K562 (cell line): ENCODE results near the gene SLC25A10. TPM values are rescaled to one million over a fixed set of nuclear protein-coding genes. Genes with fewer than 3 reads are reported as not detected.

Experiments used
- CBFA2T2 ChIP-seq: fragments of 450-650 bp; conservative IDR thresholded peaks from 2 replicates; pipeline ENCODE4 v1.6.1; 2017; ENCODE audit warnings: mild to moderate bottlenecking
- CREB5 ChIP-seq: fragments of 250-450 bp; sonication (Bioruptor Pico); IDR thresholded peaks from 2 replicates; pipeline ENCODE4 v1.5.0; 2020; ENCODE audit warnings: mild to moderate bottlenecking
- EZH2 ChIP-seq: IDR thresholded peaks from 2 replicates; pipeline ENCODE4 v1.6.1; 2012; ENCODE audit warnings: low read depth, mild to moderate bottlenecking, inconsistent platforms, low read length, borderline replicate concordance
- HMG20B ChIP-seq: fragments of 250-450 bp; sonication (Bioruptor Pico); IDR thresholded peaks from 2 replicates; pipeline ENCODE4 v1.5.0; 2021; ENCODE audit warnings: mild to moderate bottlenecking
- HNRNPUL1 ChIP-seq: fragments of 200-400 bp; formaldehyde crosslinking; IDR thresholded peaks from 2 replicates; pipeline ENCODE4 v1.6.1; 2017; ENCODE audit warnings: low read length
- JUND ChIP-seq, 2 experiments: IDR thresholded peaks; 2 replicates in 1 of 2; 3 replicates in 1 of 2; pipeline ENCODE4 v1.6.1; 2011; ENCODE audit warnings: borderline replicate concordance in 2 of 2, low read depth in 2 of 2, low read length in 2 of 2, improper control_type of control experiment in 1 of 2, missing biosample characterization in 1 of 2, missing genetic modification characterization in 1 of 2, missing genetic modification reagents in 1 of 2
- KAT2B ChIP-seq: IDR thresholded peaks from one replicate; pipeline ENCODE4 v1.6.1; 2012; ENCODE audit warnings: low read depth, mild to moderate bottlenecking, control low read depth, inconsistent platforms, low read length, moderate library complexity
- MIER1 ChIP-seq: fragments of 450-650 bp; IDR thresholded peaks from 2 replicates; pipeline ENCODE4 v1.6.1; 2016; ENCODE audit warnings: antibody characterized with exemption, mild to moderate bottlenecking, low read depth
- MTA3 ChIP-seq: fragments of 450-650 bp; formaldehyde crosslinking; IDR thresholded peaks from 2 replicates; pipeline ENCODE4 v1.6.1; 2017; ENCODE audit warnings: mild to moderate bottlenecking, borderline replicate concordance
- PATZ1 ChIP-seq: fragments of 250-450 bp; sonication (Bioruptor Pico); IDR thresholded peaks from 2 replicates; pipeline ENCODE4 v1.5.0; 2020; ENCODE audit warnings: mild to moderate bottlenecking, borderline replicate concordance
- PHF8 ChIP-seq: fragments of 200-600 bp; sonication (generic); IDR thresholded peaks from 2 replicates; pipeline ENCODE4 v1.6.1; 2012; ENCODE audit warnings: mixed run types, mild to moderate bottlenecking, inconsistent platforms, low read length, moderate library complexity, borderline replicate concordance
- PTBP1 ChIP-seq: fragments of 200-400 bp; formaldehyde crosslinking; IDR thresholded peaks from 2 replicates; pipeline ENCODE4 v1.6.1; 2017; ENCODE audit warnings: low read depth, low read length
- RFX7 ChIP-seq: fragments of 250-450 bp; sonication (Bioruptor Pico); IDR thresholded peaks from 2 replicates; pipeline ENCODE4 v1.5.1; 2021; ENCODE audit warnings: mild to moderate bottlenecking
- SIN3B ChIP-seq: fragments of 450-650 bp; IDR thresholded peaks from 2 replicates; pipeline ENCODE4 v1.6.1; 2017; ENCODE audit warnings: low read depth, mild to moderate bottlenecking, moderate library complexity
- SIRT6 ChIP-seq: IDR thresholded peaks from one replicate; pipeline ENCODE4 v1.6.1; 2012; ENCODE audit warnings: low read depth, mild to moderate bottlenecking, control low read depth, inconsistent platforms, low read length, moderate library complexity
- SIX5 ChIP-seq, 2 experiments: IDR thresholded peaks; 2 replicates each; pipeline ENCODE4 v1.6.1; 2011; ENCODE audit warnings: low read length in 2 of 2, borderline replicate concordance in 1 of 2, low read depth in 1 of 2, mild to moderate bottlenecking in 1 of 2, moderate library complexity in 1 of 2; ENCODE audit not compliant: insufficient read depth in 1 of 2
- STAT6 ChIP-seq: sonication (generic); formaldehyde crosslinking; IDR thresholded peaks from 2 replicates; pipeline ENCODE4 v1.8.1; 2023; ENCODE audit warnings: mild to moderate bottlenecking, missing genetic modification reagents
- USF1 ChIP-seq: sonication (generic); formaldehyde crosslinking; IDR thresholded peaks from 2 replicates; pipeline ENCODE4 v1.9.0; 2022; ENCODE audit warnings: mild to moderate bottlenecking, missing genetic modification reagents
- ZFP1 ChIP-seq: fragments of 450-650 bp; formaldehyde crosslinking; IDR thresholded peaks from 2 replicates; pipeline ENCODE4 v1.4.0; 2020; ENCODE audit warnings: mild to moderate bottlenecking, mixed read lengths
- ZNF436 ChIP-seq: fragments of 250-450, 450-650 bp; sonication (Bioruptor Pico); formaldehyde crosslinking; IDR thresholded peaks from 2 replicates; pipeline ENCODE4 v1.7.0; 2020; ENCODE audit warnings: mild to moderate bottlenecking
- polyA plus RNA-seq, 8 experiments: library from polyadenylated mRNA; depleted of rRNA in 4 of 8; stranded (reverse) in 5 of 8; unstranded in 3 of 8; fragments of >200 nt; fragmentation: Nextera tagmentation in 2 of 8; fragmentation: Illumina TruSeq in 1 of 8; extraction: Ambion mirVana in 2 of 8; extraction: Trizol in 1 of 8; gene quantifications; 2 replicates each; pipeline versions ENCODE4 v1.2.1 to v1.2.3, GENCODE V29; 2011 to 2014; ENCODE audit warnings: inconsistent platforms in 1 of 8, missing spikeins in 1 of 8
- total RNA-seq, 7 experiments: library from RNA; depleted of rRNA in 6 of 7; stranded (reverse); fragments of >200 nt in 6 of 7; fragmentation: Illumina TruSeq in 2 of 7; extraction: Trizol in 2 of 7; gene quantifications; 2 replicates each; pipeline versions ENCODE4 v1.2.1 to v1.2.3, GENCODE V29; 2011 to 2021; ENCODE audit warnings: low replicate concordance in 1 of 7

SLC25A10 gene
- total and polyA plus RNA-seq, 9 of the 15 experiments (the other 6 are each of a cell fraction or from before 2014, with no cell fraction given): 0.10 to 85.6 (median 34.3) TPM

- TF ChIP-seq STAT6 (CRISPR knock-in tag) (no peak), KAT2B (no peak), SIRT6 (no peak), USF1 (CRISPR knock-in tag) (no peak), MTA3 (0 out of 2 replicates have a peak, but pooled peaks have one; percentile 39), ZNF436 (CRISPR knock-in tag) (no peak), PHF8 (no peak; the same call in 1 of the 2 replicates), SIN3B (no peak), JUND (IDR thresholded peaks at IDR 0.05; ENCODE audit: borderline replicate concordance, low read depth, low read length) (no peak), JUND (tag; IDR thresholded peaks at IDR 0.05; ENCODE audit: borderline replicate concordance, low read depth, low read length) (no peak), ZFP1 (CRISPR knock-in tag) (no peak), RFX7 (CRISPR knock-in tag) (no peak), CBFA2T2 (no peak), PATZ1 (CRISPR knock-in tag) (no peak), SIX5 (IDR thresholded peaks at IDR 0.05; ENCODE audit: borderline replicate concordance in 1 of 2, insufficient read depth in 1 of 2, low read depth in 1 of 2, low read length in 2 of 2) (no peak), EZH2 (no peak), MIER1 (peak; percentile 65; the same call in 1 of the 2 replicates), HNRNPUL1 (no peak), HMG20B (no peak), CREB5 (CRISPR knock-in tag) (no peak), PTBP1 (no peak)
Observed at GRCh38 chr17:81741594-81742452, 29.7 kb downstream of the SLC25A10 start (continued).
